GM12878 (cell line): Measurements from ENCODE around the gene KCNQ1. TPM values are rescaled to one million over a fixed set of nuclear protein-coding genes. Genes with fewer than 3 reads are reported as not detected.

Source experiments
- ATAC-seq: fragments of 200-7000 bp; cut with Tn5 transposase; 3 replicates; pipeline ENCODE4 v1.9.1; 2020; ENCODE audit warnings: mild to moderate bottlenecking, moderate library complexity
- BruUV-seq: library from RNA; stranded (reverse); fragments of 400-500 nt; replicated peaks from 2 replicates; lab custom pipeline; 2021; lab: Mats Ljungman, UMichigan
- CTCF ChIA-PET: fragments of 300-600 bp; sonication (Branson Sonifier 250); formaldehyde crosslinking; extraction: SDS; loops from one replicate; lab custom pipeline; 2021; ENCODE audit warnings: inconsistent platforms; lab: Yijun Ruan, JAX
- POLR2A ChIA-PET: fragments of 350-600 bp; formaldehyde crosslinking; extraction: SDS; loops from one replicate; lab custom pipeline; 2021; ENCODE audit warnings: inconsistent platforms; lab: Charles Lee
- RAD21 ChIA-PET: fragments of 300-600 bp; sonication (Branson Sonifier 250); formaldehyde crosslinking; loops from one replicate; lab custom pipeline; 2023; ENCODE audit warnings: antibody characterized with exemption; ENCODE audit not compliant: unreplicated experiment; lab: Charles Lee
- SMC1A ChIA-PET: fragments of 300-600 bp; sonication (Branson Sonifier 250); formaldehyde crosslinking; loops from one replicate; lab custom pipeline; 2023; ENCODE audit not compliant: unreplicated experiment, uncharacterized antibody; lab: Charles Lee
- DNase-seq: peaks from one replicate; pipeline ENCODE4 v3.0.0-alpha.2; 2011; ENCODE audit warnings: low read depth, low spot score
- FAIRE-seq: peaks from 3 replicates; lab custom pipeline; 2011; peaks lifted over from hg19 to GRCh38; lab: Jason Lieb, UNC
- H2AFZ ChIP-seq: 2 replicates; pipeline ENCODE4 v1.6.0; 2011; ENCODE audit warnings: low read depth, low read length, control low read depth; ENCODE audit not compliant: control insufficient read depth
- H3K27ac ChIP-seq: 2 replicates; pipeline ENCODE4 v1.5.1; 2011; ENCODE audit warnings: control low read depth; ENCODE audit not compliant: control insufficient read depth, insufficient read depth
- H3K27me3 ChIP-seq, 2 experiments: replicated peaks in 1 of 2; 2 replicates each; pipeline versions ENCODE4 v1.6.0 to v1.6.1; 2011; ENCODE audit warnings: low read length in 1 of 2; ENCODE audit not compliant: control insufficient read depth in 2 of 2, insufficient read depth in 2 of 2
- H3K36me3 ChIP-seq, 2 experiments: 2 replicates each; pipeline ENCODE4 v1.5.1; 2011; ENCODE audit warnings: low read length in 1 of 2; ENCODE audit not compliant: control insufficient read depth in 2 of 2, insufficient read depth in 2 of 2
- H3K4me1 ChIP-seq: 2 replicates; pipeline ENCODE4 v1.6.1; 2011; ENCODE audit warnings: mild to moderate bottlenecking, low read length, moderate library complexity, mixed read lengths; ENCODE audit not compliant: control insufficient read depth, insufficient read depth
- H3K4me2 ChIP-seq: 2 replicates; pipeline ENCODE4 v1.6.0; 2011; ENCODE audit warnings: control low read depth; ENCODE audit not compliant: control insufficient read depth, insufficient read depth
- H3K4me3 ChIP-seq: fragments of 200-600 bp; sonication (generic); 2 replicates; pipeline ENCODE4 v1.5.1; 2016
- H3K79me2 ChIP-seq: 2 replicates; pipeline ENCODE4 v1.6.0; 2011; ENCODE audit warnings: low read length; ENCODE audit not compliant: control insufficient read depth, insufficient read depth
- H3K9ac ChIP-seq: 2 replicates; pipeline ENCODE4 v1.8.0; 2011; ENCODE audit warnings: low read length, control low read depth, mixed read lengths; ENCODE audit not compliant: control insufficient read depth, insufficient read depth
- H3K9me3 ChIP-seq: replicated peaks from 3 replicates; pipeline ENCODE4 v1.5.1; 2011; ENCODE audit warnings: mild to moderate bottlenecking, low read length; ENCODE audit not compliant: control insufficient read depth, insufficient read depth
- H4K20me1 ChIP-seq: 2 replicates; pipeline ENCODE4 v1.6.0; 2011; ENCODE audit not compliant: control insufficient read depth, insufficient read depth
- BMI1 ChIP-seq: fragments of 450-650 bp; IDR thresholded peaks from 2 replicates; pipeline ENCODE4 v1.6.1; 2016; ENCODE audit warnings: mild to moderate bottlenecking, moderate library complexity, borderline replicate concordance
- BRCA1 ChIP-seq: IDR thresholded peaks from 2 replicates; pipeline ENCODE4 v1.6.1; 2011; ENCODE audit warnings: low read depth, low read length, improper control_type of control experiment
- CBX3 ChIP-seq: fragments of 200-600 bp; sonication (generic); IDR thresholded peaks from 2 replicates; pipeline ENCODE4 v1.6.1; 2016; ENCODE audit warnings: low read depth, borderline replicate concordance
- ESRRA ChIP-seq: IDR thresholded peaks from 2 replicates; pipeline ENCODE4 v1.6.1; 2012; ENCODE audit warnings: mild to moderate bottlenecking, low read length, improper control_type of control experiment
- ETV6 ChIP-seq, 2 experiments: fragments of 450-650 bp in 1 of 2; IDR thresholded peaks in 1 of 2; conservative IDR thresholded peaks in 1 of 2; 2 replicates each; pipeline ENCODE4 v1.6.1; 2014; ENCODE audit warnings: antibody characterized with exemption in 1 of 2, borderline replicate concordance in 1 of 2, low read depth in 1 of 2, mild to moderate bottlenecking in 1 of 2, moderate library complexity in 1 of 2
- GABPA ChIP-seq: IDR thresholded peaks from 2 replicates; pipeline ENCODE4 v1.6.1; 2014; ENCODE audit warnings: antibody characterized with exemption, low read depth, mild to moderate bottlenecking, inconsistent platforms
- MLLT1 ChIP-seq: fragments of 450-650 bp; IDR thresholded peaks from 2 replicates; pipeline ENCODE4 v1.6.1; 2016; ENCODE audit warnings: mild to moderate bottlenecking
- MTA3 ChIP-seq: IDR thresholded peaks from 2 replicates; pipeline ENCODE4 v1.6.1; 2012; ENCODE audit warnings: low read length, inconsistent platforms, borderline replicate concordance
- NBN ChIP-seq: fragments of 450-650 bp; IDR thresholded peaks from 2 replicates; pipeline ENCODE4 v1.6.1; 2016
- NFIC ChIP-seq: IDR thresholded peaks from 2 replicates; pipeline ENCODE4 v1.6.1; 2012; ENCODE audit warnings: low read depth, mild to moderate bottlenecking, inconsistent platforms, low read length, moderate library complexity
- NFYB ChIP-seq: IDR thresholded peaks from 2 replicates; pipeline ENCODE4 v1.6.1; 2011; ENCODE audit warnings: low read depth, mild to moderate bottlenecking, low read length, improper control_type of control experiment, moderate library complexity; ENCODE audit not compliant: insufficient read depth
- PML ChIP-seq: IDR thresholded peaks from 2 replicates; pipeline ENCODE4 v1.6.1; 2012; ENCODE audit warnings: low read length, inconsistent platforms
- RAD51 ChIP-seq: fragments of 450-650 bp; IDR thresholded peaks from 2 replicates; pipeline ENCODE4 v1.6.1; 2016; ENCODE audit warnings: moderate library complexity, mild to moderate bottlenecking, inconsistent platforms
- TCF12 ChIP-seq: IDR thresholded peaks from 2 replicates; pipeline ENCODE4 v1.6.1; 2011; ENCODE audit warnings: low read depth, mild to moderate bottlenecking, low read length
- TCF3 ChIP-seq: IDR thresholded peaks from 2 replicates; pipeline ENCODE4 v1.6.1; 2012; ENCODE audit warnings: low read depth, mild to moderate bottlenecking, low read length, borderline replicate concordance; ENCODE audit not compliant: insufficient read depth
- ZBED1 ChIP-seq: IDR thresholded peaks from 2 replicates; pipeline ENCODE4 v1.6.1; 2016; ENCODE audit warnings: borderline replicate concordance
- ZNF207 ChIP-seq: fragments of 450-650 bp; IDR thresholded peaks from 2 replicates; pipeline ENCODE4 v1.6.1; 2014; ENCODE audit warnings: antibody characterized with exemption, mild to moderate bottlenecking, borderline replicate concordance
- WGBS: methylation state at CpG from one replicate; pipeline ENCODE4 v1.1.6; 2016; ENCODE audit warnings: low lambda C conversion rate; ENCODE audit not compliant: insufficient replicate concordance, insufficient coverage; ENCODE audit errors: missing lambda C conversion rate; 5-methylcytosine and 5-hydroxymethylcytosine counted together
- in situ Hi-C: fragments of 300-500 bp; cut with MboI; formaldehyde crosslinking; loops from 9 replicates; pipeline ENCODE4 v1.14.3; 2018; ENCODE audit warnings: mixed read lengths
- intact Hi-C: fragments of 100-400 bp; cut with micrococcal nuclease; formaldehyde crosslinking; loops from one replicate; pipeline ENCODE4 v1.14.2; 2022; ENCODE audit not compliant: unreplicated experiment
- polyA plus RNA-seq, 11 experiments: library from polyadenylated mRNA; depleted of rRNA in 4 of 11; unstranded in 6 of 11; stranded (reverse) in 5 of 11; fragments of >200 nt; fragmentation: Nextera tagmentation in 4 of 11; fragmentation: Illumina TruSeq in 1 of 11; extraction: Ambion mirVana in 4 of 11; extraction: Trizol in 1 of 11; gene quantifications; 1 replicate in 1 of 11; 2 replicates in 10 of 11; pipeline versions ENCODE4 v1.2.1 to v1.2.3, GENCODE V29; 2011 to 2016; ENCODE audit warnings: inconsistent platforms in 2 of 11, missing spikeins in 2 of 11, low read depth in 1 of 11
- total RNA-seq, 4 experiments: library from RNA; depleted of rRNA in 3 of 4; stranded (reverse); fragments of >200 nt in 3 of 4; fragmentation: Illumina TruSeq in 1 of 4; extraction: Trizol in 1 of 4; gene quantifications; 2 replicates each; pipeline versions ENCODE4 v1.2.1 to v1.2.3, GENCODE V29; 2013 to 2021
- TF ChIP-seq, protein P1 (sequence below): fragments of 450-650 bp; conservative IDR thresholded peaks from 2 replicates; pipeline ENCODE4 v1.6.1; 2017; ENCODE audit warnings: mild to moderate bottlenecking, moderate library complexity

Gene KCNQ1
- total and polyA plus RNA-seq, 10 of the 15 experiments (the other 5 are each of a cell fraction or from before 2014, with no cell fraction given), result 0.03 to 0.15 (median 0.12) TPM; not detected in 7

DNA sequence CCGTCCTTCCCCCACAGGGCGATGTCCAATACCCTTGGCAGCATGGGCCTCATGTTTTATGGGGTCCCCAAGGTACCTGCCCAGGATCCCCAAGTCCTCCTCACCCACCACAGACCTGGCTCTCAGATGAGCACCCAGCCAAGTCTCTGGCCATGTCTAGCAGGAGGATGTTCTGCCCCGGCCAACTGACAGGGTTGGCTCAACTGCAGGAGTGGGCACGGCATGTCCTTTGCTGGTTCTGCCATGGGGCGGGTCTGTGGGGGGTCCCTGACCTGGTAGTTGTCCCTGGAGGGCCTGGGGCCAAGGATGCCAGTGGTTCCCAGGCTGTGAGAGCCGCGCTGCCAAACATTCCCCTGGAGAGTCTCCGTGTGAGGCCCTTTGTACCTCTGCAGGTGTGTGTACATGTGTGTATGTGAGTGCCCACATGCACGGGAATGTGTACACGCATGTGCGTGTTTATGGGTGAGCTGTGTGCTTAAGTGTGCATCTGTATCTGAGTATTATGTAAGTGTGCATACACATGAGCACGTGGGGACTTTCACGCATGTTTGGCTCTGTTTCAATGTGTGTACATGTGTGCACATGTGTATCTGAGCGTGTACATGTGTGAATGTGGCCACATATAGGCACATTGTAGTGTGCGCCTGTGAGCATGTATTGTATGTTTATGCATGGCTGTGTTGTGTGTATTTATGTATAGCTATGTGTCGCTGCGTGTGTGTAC, 85.5 kb downstream of the KCNQ1 start:
- WGBS, result 45% methylated on average over 15 of the region's 17 CpGs
- no peak overlapping the region for H2AFZ ChIP-seq
- ChIA-PET SMC1A (interaction anchor here (0.6 to 5.4 kb wide), 2 partner anchors 23 to 360 kb away, joined by 4 to 108 read pairs; no protein-coding TSS in a partner anchor), RAD21 (interaction anchor here (0.6 to 7.0 kb wide), 3 partner anchors 111 to 360 kb away, joined by 3 to 151 read pairs (median 4); no protein-coding TSS in a partner anchor), POLR2A (no interaction called here), CTCF (interaction anchor here (1.6 to 6.5 kb wide), 7 partner anchors 99 to 403 kb away, joined by 5 to 233 read pairs (median 8); partner anchors contain the start of genes CDKN1C and TSSC4)
- ATAC-seq (no peak), FAIRE-seq (no peak), DNase-seq (no peak)
- no peak overlapping the region for H3K27ac ChIP-seq
- peaks cover 0 to 3% of the 10 kb centered on the region in 2 experiments; a peak in 1 of 4 replicates for H3K27me3 ChIP-seq
- intact Hi-C loops (loop anchor here (2.0 to 10.0 kb wide), 3 partner anchors 225 to 562 kb away; no protein-coding TSS in a partner anchor), in situ Hi-C loops (loop anchor here (5.0 kb wide), 3 partner anchors 103 to 562 kb away; partner anchors contain the start of gene CDKN1C)
- no peak overlapping the region for H3K4me2 ChIP-seq
- no peak overlapping the region for H3K4me3 ChIP-seq
- H3K36me3 ChIP-seq, result no peaks in the 10 kb centered on the region
- H3K9me3 ChIP-seq, result no peaks in the 10 kb centered on the region
- no TSS peak for BruUV-seq
- H4K20me1 ChIP-seq, result peaks cover 4% of the 10 kb centered on the region; the same call in 1 of the 2 replicates
- H3K9ac ChIP-seq, result no peak overlapping the region
- TF ChIP-seq RAD51, result no peak
- no peak for TF ChIP-seq ESRRA
- TF ChIP-seq TCF3, result no peak
- TF ChIP-seq PML, result no peak
- TF ChIP-seq MTA3, result no peak
- TF ChIP-seq MLLT1, result no peak
- no peak for TF ChIP-seq NBN
- no peak for TF ChIP-seq BRCA1
- TF ChIP-seq BMI1, result no peak
- no peak for TF ChIP-seq CBX3
- TF ChIP-seq, protein P1, sequence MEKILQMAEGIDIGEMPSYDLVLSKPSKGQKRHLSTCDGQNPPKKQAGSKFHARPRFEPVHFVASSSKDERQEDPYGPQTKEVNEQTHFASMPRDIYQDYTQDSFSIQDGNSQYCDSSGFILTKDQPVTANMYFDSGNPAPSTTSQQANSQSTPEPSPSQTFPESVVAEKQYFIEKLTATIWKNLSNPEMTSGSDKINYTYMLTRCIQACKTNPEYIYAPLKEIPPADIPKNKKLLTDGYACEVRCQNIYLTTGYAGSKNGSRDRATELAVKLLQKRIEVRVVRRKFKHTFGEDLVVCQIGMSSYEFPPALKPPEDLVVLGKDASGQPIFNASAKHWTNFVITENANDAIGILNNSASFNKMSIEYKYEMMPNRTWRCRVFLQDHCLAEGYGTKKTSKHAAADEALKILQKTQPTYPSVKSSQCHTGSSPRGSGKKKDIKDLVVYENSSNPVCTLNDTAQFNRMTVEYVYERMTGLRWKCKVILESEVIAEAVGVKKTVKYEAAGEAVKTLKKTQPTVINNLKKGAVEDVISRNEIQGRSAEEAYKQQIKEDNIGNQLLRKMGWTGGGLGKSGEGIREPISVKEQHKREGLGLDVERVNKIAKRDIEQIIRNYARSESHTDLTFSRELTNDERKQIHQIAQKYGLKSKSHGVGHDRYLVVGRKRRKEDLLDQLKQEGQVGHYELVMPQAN, result no peak
- TF ChIP-seq ZBED1, result no peak
- TF ChIP-seq GABPA, result no peak
- no peak for TF ChIP-seq NFYB
- TF ChIP-seq TCF12, result no peak
- TF ChIP-seq ZNF207, result no peak
- no peak for TF ChIP-seq ETV6 (conservative IDR thresholded peaks at IDR 0.05 in 1 of 2, IDR thresholded peaks at IDR 0.05 in 1 of 2; ENCODE audit: borderline replicate concordance in 1 of 2, low read depth in 1 of 2)
- no peak for TF ChIP-seq NFIC
- H3K4me1 ChIP-seq, result peaks cover 19% of the 10 kb centered on the region
- H3K79me2 ChIP-seq, result no peaks in the 10 kb centered on the region
